ENCODE results near the gene GARIN1A. TPM values are rescaled to one million over a fixed set of nuclear protein-coding genes. Genes with fewer than 3 reads are reported as not detected.
"Not testable (repeated sequence)": the region's sequence is repeated elsewhere in the genome, so short reads cannot be mapped to it uniquely, and the experiment has no call there.

GARIN1A gene
- total and polyA plus RNA-seq, 4 donors = 0.35 to 1.6 (median 0.60) TPM

- no peak for TF ChIP-seq CTCF (IDR thresholded peaks at IDR 0.05; ENCODE audit: control extremely low read depth, extremely low read depth)
- Histone ChIP-seq H3K36me3 (ENCODE audit: control insufficient read depth in 4 of 4, insufficient read depth in 4 of 4, low read length in 4 of 4) (peaks cover 0 to 16% (median 0%) of the 10 kb centered on the region in 4 donors), H3K27ac (ENCODE audit: low read depth in 1 of 2, low read length in 1 of 2) (no peak overlapping the region), H3K4me3 (no peak overlapping the region), H3K4me1 (ENCODE audit: control insufficient read depth in 5 of 5, insufficient read depth in 5 of 5, low read length in 5 of 5) (no peaks in the 10 kb centered on the region), H3K9me3 (ENCODE audit: control insufficient read depth in 4 of 4, insufficient read depth in 3 of 4, low read length in 3 of 4) (no peaks in the 10 kb centered on the region), H3K9ac (ENCODE audit: insufficient read depth in 1 of 2, low read length in 2 of 2) (no peak overlapping the region), H3K27me3 (ENCODE audit: control insufficient read depth in 3 of 3, insufficient read depth in 3 of 3, low read length in 2 of 3) (no peaks in the 10 kb centered on the region)
- WGBS, 2 donors = 93 to 96% methylated on average over 3 of the region's 3 CpGs
- ATAC-seq (ENCODE audit: insufficient read depth, low FRiP score) (no peak), DNase-seq (no peak)
Measured at GRCh38 chr7:128687131-128687530, 15.0 kb downstream of the GARIN1A start.

- H3K4me1 ChIP-seq (ENCODE audit: control insufficient read depth in 5 of 5, insufficient read depth in 5 of 5, low read length in 5 of 5) = no peaks in the 10 kb centered on the region
- no peak overlapping the region for H3K27ac ChIP-seq (ENCODE audit: low read depth in 1 of 2, low read length in 1 of 2)
- H3K27me3 ChIP-seq (ENCODE audit: control insufficient read depth in 3 of 3, insufficient read depth in 3 of 3, low read length in 2 of 3) = no peaks in the 10 kb centered on the region
- 54 to 100% methylated on average over 1 to 2 of the region's 5 CpGs for WGBS, 2 donors
- H3K4me3 ChIP-seq = no peak overlapping the region
- H3K9ac ChIP-seq (ENCODE audit: insufficient read depth in 1 of 2, low read length in 2 of 2) = no peak overlapping the region
- DNase-seq (no peak), ATAC-seq (ENCODE audit: insufficient read depth, low FRiP score) (no peak)
- peaks cover 0 to 11% (median 0%) of the 10 kb centered on the region in 4 donors for H3K36me3 ChIP-seq (ENCODE audit: control insufficient read depth in 4 of 4, insufficient read depth in 4 of 4, low read length in 4 of 4)
- no peak for TF ChIP-seq CTCF (IDR thresholded peaks at IDR 0.05; ENCODE audit: control extremely low read depth, extremely low read depth)
- H3K9me3 ChIP-seq (ENCODE audit: control insufficient read depth in 4 of 4, insufficient read depth in 3 of 4, low read length in 3 of 4) = peaks cover 0 to 2% (median 0%) of the 10 kb centered on the region in 4 donors
Measured at GRCh38 chr7:128688492-128688891, 16.4 kb downstream of the GARIN1A start.

- H3K27me3 ChIP-seq (ENCODE audit: control insufficient read depth in 3 of 3, insufficient read depth in 3 of 3, low read length in 2 of 3); H3K4me1 ChIP-seq (ENCODE audit: control insufficient read depth in 5 of 5, insufficient read depth in 5 of 5, low read length in 5 of 5); H3K9ac ChIP-seq (ENCODE audit: insufficient read depth in 1 of 2, low read length in 2 of 2); H3K27ac ChIP-seq (ENCODE audit: low read depth in 1 of 2, low read length in 1 of 2); H3K9me3 ChIP-seq (ENCODE audit: control insufficient read depth in 4 of 4, insufficient read depth in 3 of 4, low read length in 3 of 4); ATAC-seq (ENCODE audit: insufficient read depth, low FRiP score); DNase-seq; H3K4me3 ChIP-seq: not testable (repeated sequence)
- 95 to 96% methylated on average over 38 to 51 of the region's 59 CpGs for WGBS, 2 donors
- H3K36me3 ChIP-seq (ENCODE audit: control insufficient read depth in 4 of 4, insufficient read depth in 4 of 4, low read length in 4 of 4) = peaks cover 0 to 11% (median 0%) of the 10 kb centered on the region in 4 donors
Measured at GRCh38 chr7:128689161-128689935, 17.3 kb downstream of the GARIN1A start.

- no peak for TF ChIP-seq CTCF (IDR thresholded peaks at IDR 0.05; ENCODE audit: control extremely low read depth, extremely low read depth)
- ATAC-seq (ENCODE audit: insufficient read depth, low FRiP score) (no peak), DNase-seq (no peak)
- Histone ChIP-seq H3K4me1 (ENCODE audit: control insufficient read depth in 5 of 5, insufficient read depth in 5 of 5, low read length in 5 of 5) (no peaks in the 10 kb centered on the region), H3K27ac (ENCODE audit: low read depth in 1 of 2, low read length in 1 of 2) (no peak overlapping the region), H3K9me3 (ENCODE audit: control insufficient read depth in 4 of 4, insufficient read depth in 3 of 4, low read length in 3 of 4) (peaks cover 0 to 3% (median 0%) of the 10 kb centered on the region in 4 donors), H3K27me3 (ENCODE audit: control insufficient read depth in 3 of 3, insufficient read depth in 3 of 3, low read length in 2 of 3) (peaks cover 0 to 3% (median 0%) of the 10 kb centered on the region in 3 donors), H3K36me3 (ENCODE audit: control insufficient read depth in 4 of 4, insufficient read depth in 4 of 4, low read length in 4 of 4) (peaks cover 0 to 9% (median 0%) of the 10 kb centered on the region in 4 donors), H3K4me3 (no peak overlapping the region), H3K9ac (ENCODE audit: insufficient read depth in 1 of 2, low read length in 2 of 2) (no peak overlapping the region)
- 77 to 87% methylated on average over 1 of the region's 1 CpG for whole genome bisulfite sequencing, 2 donors
Measured at GRCh38 chr7:128691227-128691626, 19.1 kb downstream of the GARIN1A start.
